CD4-positive, alpha-beta T cell (primary cell): Measurements from ENCODE around the gene HPCAL1. TPM values are rescaled to one million over a fixed set of nuclear protein-coding genes. Genes with fewer than 3 reads are reported as not detected.

Experiments
- ATAC-seq: fragments of 200-7000 bp; cut with Tn5 transposase; one replicate; pipeline ENCODE4 v1.10.0; 2022; ENCODE audit warnings: mild to moderate bottlenecking; ENCODE audit not compliant: poor library complexity
- CTCF ChIA-PET: fragments of 350-600 bp; sonication (Branson Sonifier 250); formaldehyde crosslinking; loops from one replicate; lab custom pipeline; 2021; ENCODE audit warnings: antibody characterized with exemption, inconsistent platforms; lab: Charles Lee
- POLR2A ChIA-PET: fragments of 350-600 bp; sonication (Branson Sonifier 250); formaldehyde crosslinking; loops from one replicate; lab custom pipeline; 2021; ENCODE audit warnings: antibody characterized with exemption, inconsistent platforms; lab: Charles Lee
- DNase-seq, 14 experiments: peaks; one replicate each; pipeline ENCODE4 v3.0.0-alpha.2; 2013 to 2020; ENCODE audit warnings: mixed read lengths in 2 of 14
- H3K27ac ChIP-seq, 2 donors: one replicate each; pipeline versions ENCODE4 v1.5.1 to v1.7.0; 2013; ENCODE audit warnings: low read length in 2 of 2, low read depth in 1 of 2, mild to moderate bottlenecking in 1 of 2
- H3K27me3 ChIP-seq, 2 experiments: 1 replicate in 1 of 2; 2 replicates in 1 of 2; pipeline versions ENCODE4 v1.6.1 to v1.7.0; 2013; ENCODE audit warnings: low read length in 2 of 2, control low read depth in 1 of 2, mild to moderate bottlenecking in 1 of 2, moderate library complexity in 1 of 2; ENCODE audit not compliant: insufficient read depth in 2 of 2, control insufficient read depth in 1 of 2
- H3K36me3 ChIP-seq: one replicate; pipeline ENCODE4 v1.6.1; 2013; ENCODE audit warnings: low read length, control low read depth; ENCODE audit not compliant: insufficient read depth
- H3K4me1 ChIP-seq: one replicate; pipeline ENCODE4 v1.6.1; 2013; ENCODE audit warnings: low read length, control low read depth; ENCODE audit not compliant: insufficient read depth
- H3K4me3 ChIP-seq: one replicate; pipeline ENCODE4 v1.5.1; 2013; ENCODE audit warnings: mild to moderate bottlenecking, low read length, moderate library complexity
- H3K9me3 ChIP-seq, 2 experiments: 1 replicate in 1 of 2; 2 replicates in 1 of 2; pipeline versions ENCODE4 v1.6.1 to v1.7.0; 2013; ENCODE audit warnings: low read length in 2 of 2, mild to moderate bottlenecking in 2 of 2, control low read depth in 1 of 2, moderate library complexity in 1 of 2; ENCODE audit not compliant: control insufficient read depth in 1 of 2, insufficient read depth in 1 of 2
- H3K27ac Mint-ChIP-seq: one replicate; pipeline ENCODE4 v1.8.0; 2020; ENCODE audit warnings: mixed read lengths
- H3K27me3 Mint-ChIP-seq: one replicate; pipeline ENCODE4 v1.8.0; 2021; ENCODE audit warnings: mixed read lengths
- H3K36me3 Mint-ChIP-seq: one replicate; pipeline ENCODE4 v1.8.0; 2021; ENCODE audit warnings: low read depth, mixed read lengths
- H3K4me1 Mint-ChIP-seq: one replicate; pipeline ENCODE4 v1.8.0; 2021; ENCODE audit warnings: low read depth, mixed read lengths
- H3K4me3 Mint-ChIP-seq: one replicate; pipeline ENCODE4 v1.8.0; 2020; ENCODE audit warnings: mild to moderate bottlenecking, mixed read lengths
- H3K9me3 Mint-ChIP-seq: one replicate; pipeline ENCODE4 v1.8.0; 2020; ENCODE audit warnings: mixed read lengths
- CTCF ChIP-seq: fragments of 200-600 bp; IDR thresholded peaks from one replicate; pipeline ENCODE4 v1.8.0; 2022; ENCODE audit warnings: antibody characterized with exemption, mild to moderate bottlenecking
- intact Hi-C, 2 experiments: fragments of 100-400 bp; cut with DNase I in 1 of 2; cut with micrococcal nuclease in 1 of 2; formaldehyde crosslinking; loops; one replicate each; pipeline versions ENCODE4 v1.15.1 to v1.9.0; 2023 to 2025; cut with DNase I, micrococcal nuclease
- total RNA-seq, 174 experiments: library from RNA in 2 of 174; stranded (reverse) in 2 of 174; gene quantifications; one replicate each; pipeline ENCODE4 v1.2.3 and lab custom pipeline; 2021 to 2026

HPCAL1 gene
- total RNA-seq, 2 experiments from 2014 or later: 24.9 to 27.9 TPM

GRCh38 chr2:10339647-10340592 is 37.2 kb downstream of the HPCAL1 start:
- ATAC-seq: no peak
- H3K27ac Mint-ChIP-seq: peak overlapping the region; percentile 60
- H3K4me1 Mint-ChIP-seq: peaks cover 80% of the 10 kb centered on the region
- Histone ChIP-seq H3K9me3 (peaks cover 0 to 4% of the 10 kb centered on the region in 2 experiments), H3K27ac (no peak overlapping the region), H3K36me3 (peaks cover 30% of the 10 kb centered on the region), H3K4me3 (no peak overlapping the region), H3K4me1 (peaks cover 78% of the 10 kb centered on the region), H3K27me3 (no peaks in the 10 kb centered on the region)
- ChIA-PET POLR2A (no interaction called here), CTCF (interaction anchor here (1.0 kb wide), 1 partner anchor 23 kb away, joined by 3 read pairs; no protein-coding TSS in a partner anchor)
- no peaks in the 10 kb centered on the region for H3K9me3 Mint-ChIP-seq
- intact Hi-C loops: no loop called here
- no peak for DNase-seq
- H3K27me3 Mint-ChIP-seq: no peaks in the 10 kb centered on the region
- H3K36me3 Mint-ChIP-seq: peaks cover 43% of the 10 kb centered on the region
- no peak for TF ChIP-seq CTCF
- peak overlapping the region; percentile 11 for H3K4me3 Mint-ChIP-seq

GRCh38 chr2:10340593-10340975 is 37.9 kb downstream of the HPCAL1 start:
- ChIA-PET POLR2A (no interaction called here), CTCF (interaction anchor here (1.0 kb wide), 1 partner anchor 23 kb away, joined by 3 read pairs; no protein-coding TSS in a partner anchor)
- TF ChIP-seq CTCF: no peak
- H3K27ac ChIP-seq: no peak overlapping the region
- ATAC-seq (no peak), DNase-seq (no peak)
- H3K36me3 ChIP-seq: peaks cover 23% of the 10 kb centered on the region
- Mint-ChIP-seq H3K36me3 (peaks cover 37% of the 10 kb centered on the region), H3K27ac (peak overlapping the region; percentile 60), H3K4me3 (no peak overlapping the region), H3K4me1 (peaks cover 82% of the 10 kb centered on the region), H3K9me3 (no peaks in the 10 kb centered on the region), H3K27me3 (no peaks in the 10 kb centered on the region)
- no peaks in the 10 kb centered on the region for H3K27me3 ChIP-seq
- intact Hi-C loops: no loop called here
- peaks cover 76% of the 10 kb centered on the region for H3K4me1 ChIP-seq
- H3K4me3 ChIP-seq: no peak overlapping the region
- no peaks in the 10 kb centered on the region for H3K9me3 ChIP-seq

GRCh38 chr2:10341193-10341592 is 38.5 kb downstream of the HPCAL1 start:
- CTCF ChIA-PET: no interaction called here
- no peak for TF ChIP-seq CTCF
- POLR2A ChIA-PET: no interaction called here
- no peaks in the 10 kb centered on the region for H3K9me3 Mint-ChIP-seq
- Histone ChIP-seq H3K4me1 (peaks cover 82% of the 10 kb centered on the region), H3K4me3 (no peak overlapping the region), H3K27me3 (no peaks in the 10 kb centered on the region), H3K9me3 (no peaks in the 10 kb centered on the region), H3K27ac (no peak overlapping the region), H3K36me3 (peaks cover 22% of the 10 kb centered on the region)
- ATAC-seq: no peak
- no peaks in the 10 kb centered on the region for H3K27me3 Mint-ChIP-seq
- peaks cover 84% of the 10 kb centered on the region for H3K4me1 Mint-ChIP-seq
- intact Hi-C loops: no loop called here
- peak overlapping the region; percentile 60 for H3K27ac Mint-ChIP-seq
- H3K36me3 Mint-ChIP-seq: peaks cover 34% of the 10 kb centered on the region
- no peak for DNase-seq
- no peak overlapping the region for H3K4me3 Mint-ChIP-seq
